GM23338 (cell line): ENCODE data around the gene AGO1. TPM values are rescaled to one million over a fixed set of nuclear protein-coding genes. Genes with fewer than 3 reads are reported as not detected.

Experiments
- ATAC-seq: fragments of 200-7000 bp; cut with Tn5 transposase; 3 replicates; pipeline ENCODE4 v1.9.1; 2020
- DNase-seq: peaks from one replicate; pipeline ENCODE4 v3.0.0-alpha.2; 2015; ENCODE audit warnings: low spot score
- H2AFZ ChIP-seq: fragments of 200-600 bp; sonication (generic); 2 replicates; pipeline ENCODE4 v1.8.0; 2016; ENCODE audit warnings: antibody characterized with exemption, mild to moderate bottlenecking, moderate library complexity
- H3F3A ChIP-seq: fragments of 200-600 bp; sonication (generic); replicated peaks from 2 replicates; pipeline ENCODE4 v1.8.0; 2017; ENCODE audit warnings: antibody characterized with exemption, mixed run types, low read depth
- H3K27ac ChIP-seq: fragments of 200-600 bp; sonication (generic); 2 replicates; pipeline ENCODE4 v1.6.1; 2016; ENCODE audit warnings: low read depth
- H3K27me3 ChIP-seq: fragments of 200-600 bp; sonication (generic); 2 replicates; pipeline ENCODE4 v1.8.0; 2016; ENCODE audit warnings: mild to moderate bottlenecking, mixed run types, moderate library complexity; ENCODE audit not compliant: insufficient read depth
- H3K36me3 ChIP-seq: fragments of 200-600 bp; sonication (generic); 2 replicates; pipeline ENCODE4 v1.8.0; 2016; ENCODE audit warnings: mild to moderate bottlenecking; ENCODE audit not compliant: insufficient read depth
- H3K4me1 ChIP-seq: fragments of 200-600 bp; sonication (generic); 2 replicates; pipeline ENCODE4 v1.8.0; 2016; ENCODE audit warnings: mild to moderate bottlenecking, moderate library complexity; ENCODE audit not compliant: insufficient read depth
- H3K4me2 ChIP-seq: fragments of 200-600 bp; sonication (generic); 2 replicates; pipeline ENCODE4 v1.7.1; 2017; ENCODE audit warnings: mixed run types
- H3K4me3 ChIP-seq: fragments of 200-600 bp; sonication (generic); 2 replicates; pipeline ENCODE4 v1.6.1; 2016; ENCODE audit warnings: mixed run types
- H3K79me2 ChIP-seq: fragments of 200-600 bp; sonication (generic); replicated peaks from 2 replicates; pipeline ENCODE4 v1.8.0; 2017; ENCODE audit warnings: mild to moderate bottlenecking; ENCODE audit not compliant: insufficient read depth
- H3K9me2 ChIP-seq: fragments of 200-600 bp; sonication (generic); 2 replicates; pipeline ENCODE4 v1.8.0; 2017; ENCODE audit not compliant: insufficient read depth
- H4K20me1 ChIP-seq: fragments of 200-600 bp; sonication (generic); replicated peaks from 2 replicates; pipeline ENCODE4 v1.8.0; 2017; ENCODE audit warnings: mild to moderate bottlenecking; ENCODE audit not compliant: insufficient read depth
- H3K27ac Mint-ChIP-seq: 2 replicates; pipeline ENCODE4 v1.8.0; 2020; ENCODE audit warnings: inconsistent platforms, mild to moderate bottlenecking, moderate library complexity, mixed read lengths
- H3K27me3 Mint-ChIP-seq: 3 replicates; pipeline ENCODE4 v1.8.0; 2022; ENCODE audit warnings: low read depth, mild to moderate bottlenecking, moderate library complexity, mixed read lengths, inconsistent platforms; ENCODE audit not compliant: insufficient read depth, poor library complexity
- H3K36me3 Mint-ChIP-seq: 3 replicates; pipeline ENCODE4 v1.8.0; 2021; ENCODE audit warnings: low read depth, mild to moderate bottlenecking, inconsistent platforms, moderate library complexity, mixed read lengths
- H3K4me1 Mint-ChIP-seq: 3 replicates; pipeline ENCODE4 v1.8.0; 2020; ENCODE audit warnings: mild to moderate bottlenecking, inconsistent platforms, mixed read lengths
- H3K4me3 Mint-ChIP-seq: 3 replicates; pipeline ENCODE4 v1.8.0; 2021; ENCODE audit warnings: moderate library complexity, mild to moderate bottlenecking, inconsistent platforms, mixed read lengths
- H3K9me3 Mint-ChIP-seq: 3 replicates; pipeline ENCODE4 v1.8.0; 2020; ENCODE audit warnings: moderate library complexity, mild to moderate bottlenecking, inconsistent platforms, mixed read lengths
- CTCF ChIP-seq, 2 experiments: fragments of 200-600 bp in 1 of 2; sonication (generic) in 1 of 2; conservative IDR thresholded peaks; 2 replicates each; pipeline versions ENCODE4 v1.5.1 to v1.6.1; 2016 to 2017; ENCODE audit warnings: antibody characterized with exemption in 2 of 2, low read depth in 2 of 2, mild to moderate bottlenecking in 2 of 2, moderate library complexity in 1 of 2
- ETS1 ChIP-seq: IDR thresholded peaks from 2 replicates; pipeline ENCODE4 v1.6.1; 2016; ENCODE audit warnings: antibody characterized with exemption
- EZH2phosphoT487 ChIP-seq: fragments of 200-600 bp; sonication (generic); IDR thresholded peaks from one replicate; pipeline ENCODE4 v1.8.1; 2018; ENCODE audit warnings: antibody characterized with exemption; ENCODE audit not compliant: unreplicated experiment
- JUNB ChIP-seq: IDR thresholded peaks from one replicate; pipeline ENCODE4 v1.6.1; 2016; ENCODE audit warnings: antibody characterized with exemption; ENCODE audit not compliant: unreplicated experiment
- POLR2AphosphoS5 ChIP-seq: IDR thresholded peaks from 2 replicates; pipeline ENCODE4 v1.6.1; 2016; ENCODE audit warnings: antibody characterized with exemption, low read depth
- REST ChIP-seq: IDR thresholded peaks from one replicate; pipeline ENCODE4 v1.6.1; 2018; ENCODE audit warnings: antibody characterized with exemption; ENCODE audit not compliant: unreplicated experiment
- STAT1 ChIP-seq: IDR thresholded peaks from one replicate; pipeline ENCODE4 v1.6.1; 2016; ENCODE audit warnings: antibody characterized with exemption; ENCODE audit not compliant: unreplicated experiment
- ZNF331 ChIP-seq: fragments of 250-450 bp; sonication (Bioruptor Pico); IDR thresholded peaks from 2 replicates; pipeline ENCODE4 v1.5.0; 2020; ENCODE audit warnings: low read depth, mild to moderate bottlenecking, moderate library complexity
- ZNF462 ChIP-seq: fragments of 250-450 bp; sonication (Bioruptor Pico); IDR thresholded peaks from 2 replicates; pipeline ENCODE4 v1.5.0; 2020; ENCODE audit warnings: mild to moderate bottlenecking, moderate library complexity
- polyA plus RNA-seq: library from polyadenylated mRNA; unstranded; fragments of >200 nt; fragmentation: Nextera tagmentation; extraction: Ambion mirVana; gene quantifications from 2 replicates; pipeline ENCODE4 v1.2.1, GENCODE V29; 2016
- total RNA-seq: library from RNA; depleted of rRNA; stranded (reverse); fragments of >200 nt; shearing (Covaris generic); gene quantifications from 2 replicates; pipeline ENCODE4 v1.2.3, GENCODE V29; 2014

Gene AGO1
- total and polyA plus RNA-seq, 2 experiments from 2014 or later: 10.6 to 65.1 TPM

- Mint-ChIP-seq H3K36me3 (peaks cover 83% of the 10 kb centered on the region), H3K4me1 (no peaks in the 10 kb centered on the region), H3K4me3 (no peak overlapping the region), H3K9me3 (no peaks in the 10 kb centered on the region), H3K27me3 (peaks cover 2% of the 10 kb centered on the region), H3K27ac (no peak overlapping the region)
- Histone ChIP-seq H3K4me2 (no peak overlapping the region), H3K9me2 (no peaks in the 10 kb centered on the region), H3K79me2 (peaks cover 6% of the 10 kb centered on the region; the same call in 1 of the 2 replicates), H3K4me1 (no peaks in the 10 kb centered on the region), H2AFZ (no peak overlapping the region), H3K36me3 (peaks cover 69% of the 10 kb centered on the region), H3K27me3 (no peaks in the 10 kb centered on the region), H3K27ac (no peak overlapping the region), H3K4me3 (no peak overlapping the region), H3F3A (0 out of 2 replicates have a peak, but pooled peaks cover 2% of the 10 kb centered on the region), H4K20me1 (peaks cover 22% of the 10 kb centered on the region)
- DNase-seq (no peak), ATAC-seq (no peak)
- TF ChIP-seq REST (no peak), ETS1 (no peak), EZH2phosphoT487 (no peak), CTCF (conservative IDR thresholded peaks at IDR 0.05; ENCODE audit: low read depth in 2 of 2) (no peak), STAT1 (no peak), JUNB (no peak), POLR2AphosphoS5 (no peak)
These were observed 19.7 kb downstream of the AGO1 start for GRCh38 chr1:35902671-35903070.

GRCh38 chr1:35914717-35915116 is 31.7 kb downstream of the AGO1 start:
- H3K27ac Mint-ChIP-seq: no peak overlapping the region
- Histone ChIP-seq H3K4me1 (no peaks in the 10 kb centered on the region), H3F3A (no peaks in the 10 kb centered on the region), H3K36me3 (peaks cover 82% of the 10 kb centered on the region), H4K20me1 (peaks cover 27% of the 10 kb centered on the region), H2AFZ (no peak overlapping the region), H3K79me2 (no peaks in the 10 kb centered on the region), H3K4me3 (no peak overlapping the region), H3K27me3 (no peaks in the 10 kb centered on the region), H3K27ac (no peak overlapping the region), H3K9me2 (no peaks in the 10 kb centered on the region), H3K4me2 (no peak overlapping the region)
- H3K4me3 Mint-ChIP-seq: no peak overlapping the region
- peaks cover 94% of the 10 kb centered on the region for H3K36me3 Mint-ChIP-seq
- DNase-seq: no peak
- peaks cover 6% of the 10 kb centered on the region; the same call in 1 of the 3 replicates for H3K4me1 Mint-ChIP-seq
- H3K27me3 Mint-ChIP-seq: peaks cover 2% of the 10 kb centered on the region
- no peak for ATAC-seq
- no peaks in the 10 kb centered on the region for H3K9me3 Mint-ChIP-seq
- no peak for TF ChIP-seq ZNF331 (CRISPR knock-in tag)
- TF ChIP-seq ZNF462 (CRISPR knock-in tag): no peak
